ENCODE results near the gene UQCRQ. TPM values are rescaled to one million over a fixed set of nuclear protein-coding genes. Genes with fewer than 3 reads are reported as not detected.
"Not testable (repeated sequence)": the region's sequence is repeated elsewhere in the genome, so short reads cannot be mapped to it uniquely, and the experiment has no call there.

UQCRQ gene
- polyA plus RNA-seq, 2 of the 4 experiments (the other 2 are of a cell fraction): 441 to 500 TPM

GRCh38 chr5:132854301-132854700 is 12.1 kb upstream of the UQCRQ start:
- no peaks in the 10 kb centered on the region for H3K4me1 ChIP-seq
- H3K27ac ChIP-seq: no peak overlapping the region
- ATAC-seq (no peak), FAIRE-seq (no peak), DNase-seq (ENCODE audit: low read depth in 1 of 2, low spot score in 1 of 2) (no peak)
- no peaks in the 10 kb centered on the region for H3K9me3 ChIP-seq
- no peak overlapping the region for H3K4me3 ChIP-seq
- no peak for TF ChIP-seq CBX8 (IDR thresholded peaks at IDR 0.05)
- no peak for TF ChIP-seq NFE2L2 (conservative IDR thresholded peaks at IDR 0.05; ENCODE audit: low read length)
- no peak for TF ChIP-seq MAZ (IDR thresholded peaks at IDR 0.05; ENCODE audit: borderline replicate concordance, low read depth, low read length)
- no peak for TF ChIP-seq GATA3 (IDR thresholded peaks at IDR 0.05; ENCODE audit: borderline replicate concordance)
- TF ChIP-seq TFCP2L1 (CRISPR knock-in tag; IDR thresholded peaks at IDR 0.05): no peak
- TF ChIP-seq FOXS1 (CRISPR knock-in tag; IDR thresholded peaks at IDR 0.05): no peak
- no peak for TF ChIP-seq SMC3 (IDR thresholded peaks at IDR 0.05)
- TF ChIP-seq RAD21 (conservative IDR thresholded peaks at IDR 0.05 in 1 of 2, IDR thresholded peaks at IDR 0.05 in 1 of 2): no peak
- TF ChIP-seq HDAC2 (IDR thresholded peaks at IDR 0.05): no peak
- no peak for TF ChIP-seq KDM5A (IDR thresholded peaks at IDR 0.05)
- no peak for TF ChIP-seq CHD4 (IDR thresholded peaks at IDR 0.05; ENCODE audit: borderline replicate concordance)
- no peak for TF ChIP-seq FOSL2 (IDR thresholded peaks at IDR 0.05)
- no peak for TF ChIP-seq FOSL2 (CRISPR knock-in tag; IDR thresholded peaks at IDR 0.05)
- TF ChIP-seq HOXB13 (CRISPR knock-in tag; IDR thresholded peaks at IDR 0.05; ENCODE audit: low read depth): no peak
- no peak for TF ChIP-seq JUNB (IDR thresholded peaks at IDR 0.05)
- no peak for TF ChIP-seq ELK1 (IDR thresholded peaks at IDR 0.05; ENCODE audit: low read depth, low read length)
- no peak for TF ChIP-seq CHD2 (IDR thresholded peaks at IDR 0.05; ENCODE audit: low read length, partially characterized antibody)
- ChIA-PET POLR2A (no interaction called here), CTCF (interaction anchor here (0.6 to 2.1 kb wide), 5 partner anchors 10 to 34 kb away, joined by 3 to 10 read pairs (median 4); partner anchors contain the start of gene SHROOM1)
- H3K4me2 ChIP-seq: no peak overlapping the region
- WGBS (ENCODE audit: missing lambda C conversion rate): 64% methylated on average over 3 of the region's 3 CpGs

GRCh38 chr5:132854992-132855391 is 11.4 kb upstream of the UQCRQ start:
- not testable (repeated sequence) for H3K9me3 ChIP-seq; H3K4me1 ChIP-seq; H3K4me3 ChIP-seq; H3K27ac ChIP-seq; H3K4me2 ChIP-seq; DNase-seq (ENCODE audit: low read depth in 1 of 2, low spot score in 1 of 2); ATAC-seq; FAIRE-seq
- CTCF ChIA-PET: interaction anchor here (0.8 to 2.1 kb wide), 5 partner anchors 9 to 47 kb away, joined by 3 to 10 read pairs (median 4); partner anchors contain the start of gene SHROOM1
- 88% methylated on average over 5 of the region's 5 CpGs for WGBS (ENCODE audit: missing lambda C conversion rate)
- POLR2A ChIA-PET: interaction anchor here (0.6 kb wide), 1 partner anchor 35 kb away, joined by 9 read pairs; no protein-coding TSS in a partner anchor

- FAIRE-seq (no peak), ATAC-seq (no peak), DNase-seq (ENCODE audit: low read depth in 1 of 2, low spot score in 1 of 2) (no peak)
- Histone ChIP-seq H3K27ac (no peak overlapping the region), H3K4me2 (no peak overlapping the region), H3K4me1 (no peaks in the 10 kb centered on the region), H3K4me3 (no peak overlapping the region), H3K9me3 (no peaks in the 10 kb centered on the region)
- ChIA-PET POLR2A (interaction anchor here (1.1 kb wide), 1 partner anchor 11 kb away, joined by 3 read pairs; no protein-coding TSS in a partner anchor), CTCF (interaction anchor here (0.5 to 2.6 kb wide), 8 partner anchors 10 to 343 kb away, joined by 3 to 15 read pairs (median 4); partner anchors contain the start of genes GDF9, SHROOM1 and UQCRQ)
- 77% methylated on average over 2 of the region's 3 CpGs for WGBS (ENCODE audit: missing lambda C conversion rate)
- TF ChIP-seq PHF8 (IDR thresholded peaks at IDR 0.05; ENCODE audit: borderline replicate concordance, low read depth): no peak
- TF ChIP-seq POLR2A (IDR thresholded peaks at IDR 0.05; ENCODE audit: low read length): no peak
- TF ChIP-seq TP53 (CRISPR knock-in tag; IDR thresholded peaks at IDR 0.05): no peak
- no peak for TF ChIP-seq HES2 (IDR thresholded peaks at IDR 0.05)
- TF ChIP-seq USF2 (IDR thresholded peaks at IDR 0.05): no peak
- no peak for TF ChIP-seq HOXB5 (CRISPR knock-in tag; IDR thresholded peaks at IDR 0.05)
- TF ChIP-seq HOXA7 (CRISPR knock-in tag; IDR thresholded peaks at IDR 0.05): no peak
- TF ChIP-seq MYC (IDR thresholded peaks at IDR 0.05; ENCODE audit: borderline replicate concordance, low read length): no peak
- TF ChIP-seq ZFP36 (IDR thresholded peaks at IDR 0.05; ENCODE audit: borderline replicate concordance, partially characterized antibody): no peak
- TF ChIP-seq REST (IDR thresholded peaks at IDR 0.05): no peak
- TF ChIP-seq NR3C1 (IDR thresholded peaks at IDR 0.05): no peak
- no peak for TF ChIP-seq BCL3 (IDR thresholded peaks at IDR 0.05)
- no peak for TF ChIP-seq CBX2 (IDR thresholded peaks at IDR 0.05; ENCODE audit: borderline replicate concordance, low read depth)
- no peak for TF ChIP-seq CHD4 (IDR thresholded peaks at IDR 0.05; ENCODE audit: borderline replicate concordance)
- TF ChIP-seq SMC3 (IDR thresholded peaks at IDR 0.05): no peak
- no peak for TF ChIP-seq CBX8 (IDR thresholded peaks at IDR 0.05)
- TF ChIP-seq TFCP2L1 (CRISPR knock-in tag; IDR thresholded peaks at IDR 0.05): no peak
Measured at GRCh38 chr5:132856011-132856410, 10.4 kb upstream of the UQCRQ start.

All from A549 (cell line).